H9 (cell line): ENCODE measurements around the gene CAMTA1. TPM values are rescaled to one million over a fixed set of nuclear protein-coding genes. Genes with fewer than 3 reads are reported as not detected.

Source experiments
- DNase-seq: peaks from one replicate; pipeline ENCODE4 v3.0.0-alpha.2; 2017
- H2AFZ ChIP-seq: one replicate; pipeline ENCODE4 v1.6.1; 2013; ENCODE audit warnings: mild to moderate bottlenecking, low read length, control low read depth, moderate library complexity
- H2AK5ac ChIP-seq: 2 replicates; pipeline ENCODE4 v1.6.1; 2013; ENCODE audit warnings: low read length, control low read depth, mixed read lengths; ENCODE audit not compliant: insufficient read length
- H2BK120ac ChIP-seq: one replicate; pipeline ENCODE4 v1.6.1; 2013; ENCODE audit warnings: low read depth, mild to moderate bottlenecking, low read length, control low read depth, inconsistent platforms; ENCODE audit not compliant: poor library complexity, severe bottlenecking
- H2BK12ac ChIP-seq: 2 replicates; pipeline ENCODE4 v1.6.1; 2013; ENCODE audit warnings: low read length, control low read depth, mixed read lengths, low read depth; ENCODE audit not compliant: insufficient read length
- H2BK15ac ChIP-seq: 2 replicates; pipeline ENCODE4 v1.6.1; 2013; ENCODE audit warnings: low read depth, low read length, control low read depth
- H2BK20ac ChIP-seq: one replicate; pipeline ENCODE4 v1.6.1; 2013; ENCODE audit warnings: low read depth, mild to moderate bottlenecking, low read length, control low read depth, inconsistent platforms; ENCODE audit not compliant: poor library complexity, severe bottlenecking
- H2BK5ac ChIP-seq: 2 replicates; pipeline ENCODE4 v1.6.1; 2013; ENCODE audit warnings: low read length, control low read depth, mixed read lengths; ENCODE audit not compliant: insufficient read length
- H3K14ac ChIP-seq: 2 replicates; pipeline ENCODE4 v1.6.1; 2013; ENCODE audit warnings: low read length, control low read depth; ENCODE audit not compliant: insufficient read depth
- H3K18ac ChIP-seq: 2 replicates; pipeline ENCODE4 v1.6.1; 2013; ENCODE audit warnings: low read depth, mild to moderate bottlenecking, mixed read lengths, low read length, control low read depth; ENCODE audit not compliant: insufficient read length
- H3K23ac ChIP-seq: 2 replicates; pipeline ENCODE4 v1.6.1; 2013; ENCODE audit warnings: low read length, control low read depth, mixed read lengths, low read depth; ENCODE audit not compliant: insufficient read length
- H3K23me2 ChIP-seq: 2 replicates; pipeline ENCODE4 v1.6.1; 2013; ENCODE audit warnings: low read depth, mild to moderate bottlenecking, mixed read lengths, low read length, control low read depth; ENCODE audit not compliant: insufficient read length, poor library complexity, severe bottlenecking
- H3K27ac ChIP-seq: 2 replicates; pipeline ENCODE4 v1.5.1; 2013; ENCODE audit warnings: low read length, control low read depth, mixed read lengths, low read depth; ENCODE audit not compliant: insufficient read length
- H3K27me3 ChIP-seq: 2 replicates; pipeline ENCODE4 v1.6.1; 2013; ENCODE audit warnings: low read length, control low read depth, inconsistent platforms; ENCODE audit not compliant: insufficient read depth
- H3K4ac ChIP-seq: 2 replicates; pipeline ENCODE4 v1.6.1; 2013; ENCODE audit warnings: low read depth, mild to moderate bottlenecking, control low read depth, inconsistent platforms, low read length, moderate library complexity
- H3K4me1 ChIP-seq: 2 replicates; pipeline ENCODE4 v1.6.1; 2013; ENCODE audit warnings: low read length, control low read depth, inconsistent platforms; ENCODE audit not compliant: insufficient read depth
- H3K4me2 ChIP-seq: 2 replicates; pipeline ENCODE4 v1.6.1; 2013; ENCODE audit warnings: low read length, control low read depth, mixed read lengths; ENCODE audit not compliant: insufficient read length, insufficient read depth
- H3K56ac ChIP-seq: 2 replicates; pipeline ENCODE4 v1.6.1; 2013; ENCODE audit warnings: low read depth, mild to moderate bottlenecking, mixed read lengths, low read length, control low read depth; ENCODE audit not compliant: insufficient read length
- H3K79me1 ChIP-seq: 2 replicates; pipeline ENCODE4 v1.6.1; 2013; ENCODE audit warnings: low read depth, mild to moderate bottlenecking, moderate library complexity, low read length, control low read depth, inconsistent platforms; ENCODE audit not compliant: insufficient read depth, poor library complexity, severe bottlenecking
- H3K79me2 ChIP-seq: 2 replicates; pipeline ENCODE4 v1.6.1; 2013; ENCODE audit warnings: low read length, control low read depth, inconsistent platforms; ENCODE audit not compliant: insufficient read depth
- H3K9ac ChIP-seq: 2 replicates; pipeline ENCODE4 v1.6.1; 2013; ENCODE audit warnings: low read length, control low read depth, mixed read lengths; ENCODE audit not compliant: insufficient read length; ENCODE audit errors: extremely low read depth
- H3K9me3 ChIP-seq: one replicate; pipeline ENCODE4 v1.6.1; 2013; ENCODE audit warnings: low read depth, low read length, inconsistent platforms; ENCODE audit not compliant: control insufficient read depth
- H3T11ph ChIP-seq: one replicate; pipeline ENCODE4 v1.6.1; 2013; ENCODE audit warnings: mild to moderate bottlenecking, low read length, control low read depth, inconsistent platforms
- H4K20me1 ChIP-seq: one replicate; pipeline ENCODE4 v1.6.1; 2013; ENCODE audit not compliant: control insufficient read depth, insufficient read length, insufficient read depth
- H4K5ac ChIP-seq: 2 replicates; pipeline ENCODE4 v1.6.1; 2013; ENCODE audit warnings: low read depth, mild to moderate bottlenecking, mixed read lengths, low read length, control low read depth; ENCODE audit not compliant: insufficient read length
- H4K8ac ChIP-seq: replicated peaks from 2 replicates; pipeline ENCODE4 v1.6.1; 2013; ENCODE audit warnings: low read length, control low read depth, mixed read lengths, low read depth; ENCODE audit not compliant: insufficient read length
- H4K91ac ChIP-seq: 2 replicates; pipeline ENCODE4 v1.6.1; 2013; ENCODE audit warnings: low read depth, mild to moderate bottlenecking, moderate library complexity, mixed read lengths, low read length, control low read depth; ENCODE audit not compliant: insufficient read length
- H3K27ac Mint-ChIP-seq, 3 experiments: 2 replicates in 2 of 3; 3 replicates in 1 of 3; pipeline ENCODE4 v1.8.0; 2020 to 2021; ENCODE audit warnings: mixed read lengths in 3 of 3, mild to moderate bottlenecking in 1 of 3, moderate library complexity in 1 of 3
- H3K27me3 Mint-ChIP-seq: 2 replicates; pipeline ENCODE4 v1.8.0; 2021; ENCODE audit warnings: low read depth, mild to moderate bottlenecking, moderate library complexity, mixed read lengths
- H3K36me3 Mint-ChIP-seq, 3 experiments: 2 replicates in 2 of 3; 3 replicates in 1 of 3; pipeline ENCODE4 v1.8.0; 2020 to 2021; ENCODE audit warnings: low read depth in 3 of 3, mixed read lengths in 3 of 3; ENCODE audit not compliant: insufficient read depth in 1 of 3
- H3K4me1 Mint-ChIP-seq, 2 experiments: 2 replicates each; pipeline ENCODE4 v1.8.0; 2020; ENCODE audit warnings: mixed read lengths in 2 of 2
- H3K4me3 Mint-ChIP-seq, 2 experiments: 2 replicates in 1 of 2; 3 replicates in 1 of 2; pipeline ENCODE4 v1.8.0; 2020 to 2021; ENCODE audit warnings: mild to moderate bottlenecking in 2 of 2, mixed read lengths in 2 of 2, moderate library complexity in 1 of 2
- H3K9me3 Mint-ChIP-seq, 2 experiments: 2 replicates in 1 of 2; 3 replicates in 1 of 2; pipeline ENCODE4 v1.8.0; 2020; ENCODE audit warnings: mild to moderate bottlenecking in 2 of 2, mixed read lengths in 2 of 2, moderate library complexity in 1 of 2
- WGBS: extraction: QIAGEN DNeasy Blood & Tissue Kit; methylation state at CpG from one replicate; pipeline ENCODE4 v1.1.7; 2013; ENCODE audit warnings: missing lambda C conversion rate, low lambda C conversion rate, mixed read lengths; ENCODE audit not compliant: insufficient read length; ENCODE audit errors: extremely low coverage; 5-methylcytosine and 5-hydroxymethylcytosine counted together
- total RNA-seq: library from RNA; stranded (reverse); gene quantifications from 2 replicates; pipeline ENCODE4 v1.2.1, GENCODE V29; 2021
- TF ChIP-seq, protein P1 (sequence below): fragments of 200-600 bp; sonication (generic); conservative IDR thresholded peaks from 3 replicates; pipeline ENCODE4 v1.8.0; 2021; ENCODE audit warnings: antibody characterized with exemption, mild to moderate bottlenecking

The CAMTA1 gene
- total RNA-seq, 1 experiment from 2014 or later, result 115 TPM

DNA sequence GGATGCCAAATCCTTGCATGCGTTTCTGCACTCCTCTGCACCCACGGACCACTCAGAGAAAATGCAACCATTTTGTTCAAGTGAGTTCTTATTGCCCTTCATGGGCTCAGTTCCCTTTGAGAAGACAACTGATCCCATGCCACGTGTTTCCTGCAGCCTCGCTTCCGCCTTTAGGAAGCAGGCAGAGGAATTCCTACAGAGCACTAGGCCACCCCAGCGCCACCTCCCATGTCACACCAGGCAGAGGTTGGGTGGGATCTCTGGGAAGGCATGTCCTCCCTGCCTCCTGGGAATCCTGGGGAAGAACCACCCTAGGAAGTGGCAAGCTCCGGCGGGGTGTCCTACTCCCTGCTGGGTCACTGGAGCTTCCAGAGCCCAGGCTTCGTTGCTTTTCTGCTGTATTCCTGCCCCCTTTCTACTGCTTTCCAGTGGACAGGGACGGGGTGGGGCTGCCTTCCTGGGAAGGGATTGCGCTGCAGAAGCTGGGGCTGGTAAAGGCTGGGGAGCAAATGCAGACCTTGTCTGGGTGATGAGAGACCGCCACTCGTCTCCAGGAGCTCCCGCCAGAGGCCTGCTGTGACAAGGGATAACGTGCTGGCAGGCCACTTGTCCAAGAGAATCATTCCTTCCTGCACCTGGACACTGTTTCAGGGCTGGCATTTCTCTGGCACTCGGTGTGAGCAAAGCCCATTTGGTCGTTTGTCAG, 507.6 kb downstream of the CAMTA1 start:
- H3K23ac ChIP-seq, result no peak overlapping the region
- Mint-ChIP-seq H3K36me3 (peaks cover 7 to 12% (median 12%) of the 10 kb centered on the region in 3 experiments; a peak in 6 of 7 replicates), H3K9me3 (peaks cover 14 to 16% of the 10 kb centered on the region in 2 experiments), H3K27me3 (peaks cover 6% of the 10 kb centered on the region), H3K4me3 (no peak overlapping the region), H3K4me1 (peaks cover 36 to 52% of the 10 kb centered on the region in 2 experiments), H3K27ac (peak overlapping the region in 1 of 3 experiments; percentile 27; a peak in 1 of 7 replicates)
- H4K5ac ChIP-seq, result no peak overlapping the region
- no peak overlapping the region for H2AFZ ChIP-seq
- no peak overlapping the region for H2AK5ac ChIP-seq
- WGBS, result no CpG with 5 or more reads among the region's 17 CpGs
- no peaks in the 10 kb centered on the region for H3K27me3 ChIP-seq
- H3K23me2 ChIP-seq, result no peaks in the 10 kb centered on the region
- DNase-seq, result no peak
- H2BK20ac ChIP-seq, result no peak overlapping the region
- no peak overlapping the region for H3K4me2 ChIP-seq
- no peak overlapping the region for H4K91ac ChIP-seq
- no peak overlapping the region for H2BK15ac ChIP-seq
- H3K79me1 ChIP-seq, result no peaks in the 10 kb centered on the region
- no peak overlapping the region for H2BK12ac ChIP-seq
- no peaks in the 10 kb centered on the region for H3K9me3 ChIP-seq
- no peak overlapping the region for H4K8ac ChIP-seq
- H3K14ac ChIP-seq, result no peak overlapping the region
- no peak overlapping the region for H3K4ac ChIP-seq
- H3K27ac ChIP-seq, result no peak overlapping the region
- no peaks in the 10 kb centered on the region for H3K79me2 ChIP-seq
- TF ChIP-seq, protein P1, sequence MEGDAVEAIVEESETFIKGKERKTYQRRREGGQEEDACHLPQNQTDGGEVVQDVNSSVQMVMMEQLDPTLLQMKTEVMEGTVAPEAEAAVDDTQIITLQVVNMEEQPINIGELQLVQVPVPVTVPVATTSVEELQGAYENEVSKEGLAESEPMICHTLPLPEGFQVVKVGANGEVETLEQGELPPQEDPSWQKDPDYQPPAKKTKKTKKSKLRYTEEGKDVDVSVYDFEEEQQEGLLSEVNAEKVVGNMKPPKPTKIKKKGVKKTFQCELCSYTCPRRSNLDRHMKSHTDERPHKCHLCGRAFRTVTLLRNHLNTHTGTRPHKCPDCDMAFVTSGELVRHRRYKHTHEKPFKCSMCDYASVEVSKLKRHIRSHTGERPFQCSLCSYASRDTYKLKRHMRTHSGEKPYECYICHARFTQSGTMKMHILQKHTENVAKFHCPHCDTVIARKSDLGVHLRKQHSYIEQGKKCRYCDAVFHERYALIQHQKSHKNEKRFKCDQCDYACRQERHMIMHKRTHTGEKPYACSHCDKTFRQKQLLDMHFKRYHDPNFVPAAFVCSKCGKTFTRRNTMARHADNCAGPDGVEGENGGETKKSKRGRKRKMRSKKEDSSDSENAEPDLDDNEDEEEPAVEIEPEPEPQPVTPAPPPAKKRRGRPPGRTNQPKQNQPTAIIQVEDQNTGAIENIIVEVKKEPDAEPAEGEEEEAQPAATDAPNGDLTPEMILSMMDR, result no peak
- no peaks in the 10 kb centered on the region for H4K20me1 ChIP-seq
- H3K9ac ChIP-seq, result no peak overlapping the region
- no peak overlapping the region for H2BK120ac ChIP-seq
- no peak overlapping the region for H3T11ph ChIP-seq
- H3K18ac ChIP-seq, result no peak overlapping the region
- no peak overlapping the region for H2BK5ac ChIP-seq
- no peak overlapping the region for H3K56ac ChIP-seq
- peaks cover 14% of the 10 kb centered on the region; the same call in 1 of the 2 replicates for H3K4me1 ChIP-seq
